Retinal pigment epithelial cell (primary cell): Measurements from ENCODE around the gene TMEM131L.

Source experiments
- DNase-seq: peaks from one replicate; pipeline ENCODE4 v3.0.0-alpha.2; 2010; ENCODE audit warnings: low read depth
- H3K4me3 ChIP-seq: 2 replicates; pipeline ENCODE4 v1.5.1; 2011; ENCODE audit warnings: mild to moderate bottlenecking, low read length, control low read depth, moderate library complexity
- TF ChIP-seq, protein P1 (sequence below): conservative IDR thresholded peaks from 2 replicates; pipeline ENCODE4 v1.5.1; 2011; ENCODE audit warnings: low read depth, low read length, control low read depth, inconsistent platforms

TMEM131L gene

GRCh38 chr4:153579872-153580271, 113.7 kb downstream of the TMEM131L start:
- TF ChIP-seq, protein P1, sequence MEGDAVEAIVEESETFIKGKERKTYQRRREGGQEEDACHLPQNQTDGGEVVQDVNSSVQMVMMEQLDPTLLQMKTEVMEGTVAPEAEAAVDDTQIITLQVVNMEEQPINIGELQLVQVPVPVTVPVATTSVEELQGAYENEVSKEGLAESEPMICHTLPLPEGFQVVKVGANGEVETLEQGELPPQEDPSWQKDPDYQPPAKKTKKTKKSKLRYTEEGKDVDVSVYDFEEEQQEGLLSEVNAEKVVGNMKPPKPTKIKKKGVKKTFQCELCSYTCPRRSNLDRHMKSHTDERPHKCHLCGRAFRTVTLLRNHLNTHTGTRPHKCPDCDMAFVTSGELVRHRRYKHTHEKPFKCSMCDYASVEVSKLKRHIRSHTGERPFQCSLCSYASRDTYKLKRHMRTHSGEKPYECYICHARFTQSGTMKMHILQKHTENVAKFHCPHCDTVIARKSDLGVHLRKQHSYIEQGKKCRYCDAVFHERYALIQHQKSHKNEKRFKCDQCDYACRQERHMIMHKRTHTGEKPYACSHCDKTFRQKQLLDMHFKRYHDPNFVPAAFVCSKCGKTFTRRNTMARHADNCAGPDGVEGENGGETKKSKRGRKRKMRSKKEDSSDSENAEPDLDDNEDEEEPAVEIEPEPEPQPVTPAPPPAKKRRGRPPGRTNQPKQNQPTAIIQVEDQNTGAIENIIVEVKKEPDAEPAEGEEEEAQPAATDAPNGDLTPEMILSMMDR: no peak
- H3K4me3 ChIP-seq: no peak overlapping the region
- no peak for DNase-seq

DNA sequence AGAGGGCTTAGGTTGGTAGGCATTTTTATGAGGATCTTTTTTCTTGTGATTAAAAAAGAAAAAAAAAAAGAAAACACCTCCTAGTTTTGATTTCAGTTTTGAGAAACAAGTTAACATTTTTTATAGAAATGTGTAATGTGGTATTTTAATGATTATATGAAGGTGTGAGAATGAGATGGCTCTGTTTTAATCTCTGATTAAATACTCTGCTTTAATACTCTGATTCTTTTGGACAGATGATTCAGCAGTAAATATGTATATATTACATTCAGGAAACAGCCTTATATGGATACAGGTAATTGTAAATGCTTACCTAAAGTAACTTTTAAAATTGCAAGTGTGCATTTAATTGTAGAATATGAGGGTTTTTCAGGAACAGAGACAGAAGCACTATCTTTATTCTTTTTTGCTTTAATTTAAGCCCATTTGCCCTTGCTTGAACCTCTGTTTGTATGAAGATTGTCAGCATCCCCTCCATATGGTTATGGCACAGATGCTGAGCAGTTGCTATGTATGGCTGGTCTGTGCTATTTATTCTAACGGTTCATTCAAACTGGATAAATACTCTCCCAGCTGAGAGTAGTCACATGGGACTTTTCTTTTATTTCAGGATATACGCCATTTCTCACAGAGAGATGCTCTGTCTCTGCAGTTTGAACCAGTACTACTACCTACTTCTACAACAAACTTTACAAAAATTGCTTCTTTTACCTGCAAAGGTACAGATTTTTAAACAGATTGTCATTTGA, 117.0 kb downstream of the TMEM131L start:
- TF ChIP-seq, protein P1: no peak
- H3K4me3 ChIP-seq: no peak overlapping the region
- DNase-seq: no peak

- TF ChIP-seq, protein P1: no peak
- H3K4me3 ChIP-seq: no peak overlapping the region
- no peak for DNase-seq
Measured at GRCh38 chr4:153585026-153585425, 118.9 kb downstream of the TMEM131L start.

- TF ChIP-seq, protein P1: no peak
- no peak for DNase-seq
Measured at GRCh38 chr4:153589703-153590595, 123.8 kb downstream of the TMEM131L start.

GRCh38 chr4:153591441-153591840, 125.3 kb downstream of the TMEM131L start:
- TF ChIP-seq, protein P1: no peak
- DNase-seq: no peak
- H3K4me3 ChIP-seq: no peak overlapping the region

More at GRCh38 chr4:153589703-153590595, 123.8 kb downstream of the TMEM131L start:
- no peak overlapping the region for H3K4me3 ChIP-seq

- no peak overlapping the region for H3K4me3 ChIP-seq
- TF ChIP-seq, protein P1: no peak
- no peak for DNase-seq
Measured at GRCh38 chr4:153592064-153592463, 125.9 kb downstream of the TMEM131L start.

DNA sequence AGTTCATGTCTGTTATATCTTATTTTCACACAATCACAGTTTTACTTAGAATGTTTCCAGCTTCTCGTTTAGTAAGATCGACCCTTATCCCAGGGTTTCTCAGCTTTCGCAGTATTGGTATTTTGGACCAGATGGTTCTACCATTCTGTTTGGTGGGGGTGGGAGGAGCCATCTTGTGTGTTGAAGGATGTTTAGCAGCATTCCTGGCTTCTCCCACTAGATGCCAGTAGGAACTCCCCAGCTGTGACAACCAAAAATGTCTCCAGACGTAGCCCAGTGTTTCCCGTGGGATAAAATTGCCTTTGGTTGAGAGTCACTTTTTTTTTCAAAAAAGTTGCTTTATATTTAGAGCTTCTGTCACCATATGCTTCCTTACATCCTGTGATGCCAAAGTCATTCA, 127.0 kb downstream of the TMEM131L start:
- no peak overlapping the region for H3K4me3 ChIP-seq
- TF ChIP-seq, protein P1: no peak
- DNase-seq: no peak
